Measurements from ENCODE around the gene SIK1.

The SIK1 gene

GRCh38 chr21:43368685-43369084 is 58.2 kb downstream of the SIK1 start:
- Histone ChIP-seq H3K4me1 (ENCODE audit: control insufficient read depth, insufficient read depth, low read length) (no peaks in the 10 kb centered on the region), H3K4me3 (ENCODE audit: low read length) (no peak overlapping the region), H3K9ac (ENCODE audit: low read length) (no peak overlapping the region)

GRCh38 chr21:43367859-43368258 is 59.1 kb downstream of the SIK1 start:
- Histone ChIP-seq H3K4me3 (ENCODE audit: low read length) (no peak overlapping the region), H3K9ac (ENCODE audit: low read length) (no peak overlapping the region), H3K9me3 (ENCODE audit: control insufficient read depth, low read length) (no peaks in the 10 kb centered on the region), H3K36me3 (ENCODE audit: control insufficient read depth, insufficient read depth, low read length) (no peaks in the 10 kb centered on the region), H3K4me1 (ENCODE audit: control insufficient read depth, insufficient read depth, low read length) (no peaks in the 10 kb centered on the region), H3K27me3 (ENCODE audit: control insufficient read depth, insufficient read depth, low read length) (peaks cover 5% of the 10 kb centered on the region)

More at GRCh38 chr21:43368685-43369084, 58.2 kb downstream of the SIK1 start:
- Histone ChIP-seq H3K27me3 (ENCODE audit: control insufficient read depth, insufficient read depth, low read length) (peaks cover 5% of the 10 kb centered on the region), H3K9me3 (ENCODE audit: control insufficient read depth, low read length) (no peaks in the 10 kb centered on the region), H3K36me3 (ENCODE audit: control insufficient read depth, insufficient read depth, low read length) (no peaks in the 10 kb centered on the region)

GRCh38 chr21:43367296-43367695 is 59.6 kb downstream of the SIK1 start:
- H3K4me1 ChIP-seq (ENCODE audit: control insufficient read depth, insufficient read depth, low read length): no peaks in the 10 kb centered on the region
- no peaks in the 10 kb centered on the region for H3K9me3 ChIP-seq (ENCODE audit: control insufficient read depth, low read length)
- H3K27me3 ChIP-seq (ENCODE audit: control insufficient read depth, insufficient read depth, low read length): peaks cover 5% of the 10 kb centered on the region
- no peak overlapping the region for H3K9ac ChIP-seq (ENCODE audit: low read length)
- no peak overlapping the region for H3K4me3 ChIP-seq (ENCODE audit: low read length)
- no peaks in the 10 kb centered on the region for H3K36me3 ChIP-seq (ENCODE audit: control insufficient read depth, insufficient read depth, low read length)

DNA sequence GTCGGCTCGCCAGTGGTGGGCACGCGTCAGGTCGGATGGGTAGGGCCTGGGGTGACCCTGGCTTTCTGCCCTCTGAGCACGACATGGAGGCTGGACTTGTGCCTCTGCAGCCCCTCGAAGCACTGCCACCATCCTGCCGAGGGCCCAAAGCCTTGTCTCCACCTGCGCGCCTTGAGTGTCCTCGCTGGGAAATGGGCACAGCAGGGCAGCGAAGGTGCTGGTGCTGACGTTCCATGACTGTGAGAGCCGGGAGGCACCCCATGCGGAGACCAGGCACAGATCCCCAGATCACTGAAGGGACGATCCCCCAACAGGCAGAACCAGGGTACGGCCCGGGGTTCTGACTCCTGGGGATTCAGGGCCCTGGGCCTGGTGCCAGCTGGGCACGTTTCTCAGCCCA is 60.3 kb downstream of the SIK1 start:
- H3K4me1 ChIP-seq (ENCODE audit: control insufficient read depth, insufficient read depth, low read length): no peaks in the 10 kb centered on the region
- H3K36me3 ChIP-seq (ENCODE audit: control insufficient read depth, insufficient read depth, low read length): no peaks in the 10 kb centered on the region
- H3K9me3 ChIP-seq (ENCODE audit: control insufficient read depth, low read length): no peaks in the 10 kb centered on the region
- no peak overlapping the region for H3K9ac ChIP-seq (ENCODE audit: low read length)
- H3K27me3 ChIP-seq (ENCODE audit: control insufficient read depth, insufficient read depth, low read length): peaks cover 5% of the 10 kb centered on the region
- H3K4me3 ChIP-seq (ENCODE audit: low read length): no peak overlapping the region

GRCh38 chr21:43365611-43366426 is 61.1 kb downstream of the SIK1 start:
- no peaks in the 10 kb centered on the region for H3K9me3 ChIP-seq (ENCODE audit: control insufficient read depth, low read length)
- H3K27me3 ChIP-seq (ENCODE audit: control insufficient read depth, insufficient read depth, low read length): peaks cover 5% of the 10 kb centered on the region
- H3K4me1 ChIP-seq (ENCODE audit: control insufficient read depth, insufficient read depth, low read length): peaks cover 8% of the 10 kb centered on the region
- no peaks in the 10 kb centered on the region for H3K36me3 ChIP-seq (ENCODE audit: control insufficient read depth, insufficient read depth, low read length)
- H3K9ac ChIP-seq (ENCODE audit: low read length): no peak overlapping the region
- no peak overlapping the region for H3K4me3 ChIP-seq (ENCODE audit: low read length)

- H3K4me3 ChIP-seq (ENCODE audit: low read length): no peak overlapping the region
- peaks cover 8% of the 10 kb centered on the region for H3K4me1 ChIP-seq (ENCODE audit: control insufficient read depth, insufficient read depth, low read length)
- H3K9ac ChIP-seq (ENCODE audit: low read length): no peak overlapping the region
- peaks cover 5% of the 10 kb centered on the region for H3K27me3 ChIP-seq (ENCODE audit: control insufficient read depth, insufficient read depth, low read length)
- no peaks in the 10 kb centered on the region for H3K36me3 ChIP-seq (ENCODE audit: control insufficient read depth, insufficient read depth, low read length)
- H3K9me3 ChIP-seq (ENCODE audit: control insufficient read depth, low read length): no peaks in the 10 kb centered on the region
These were observed 62.0 kb downstream of the SIK1 start for GRCh38 chr21:43364851-43365424.
